ENCODE results near the gene CFP.

The CFP gene

DNA sequence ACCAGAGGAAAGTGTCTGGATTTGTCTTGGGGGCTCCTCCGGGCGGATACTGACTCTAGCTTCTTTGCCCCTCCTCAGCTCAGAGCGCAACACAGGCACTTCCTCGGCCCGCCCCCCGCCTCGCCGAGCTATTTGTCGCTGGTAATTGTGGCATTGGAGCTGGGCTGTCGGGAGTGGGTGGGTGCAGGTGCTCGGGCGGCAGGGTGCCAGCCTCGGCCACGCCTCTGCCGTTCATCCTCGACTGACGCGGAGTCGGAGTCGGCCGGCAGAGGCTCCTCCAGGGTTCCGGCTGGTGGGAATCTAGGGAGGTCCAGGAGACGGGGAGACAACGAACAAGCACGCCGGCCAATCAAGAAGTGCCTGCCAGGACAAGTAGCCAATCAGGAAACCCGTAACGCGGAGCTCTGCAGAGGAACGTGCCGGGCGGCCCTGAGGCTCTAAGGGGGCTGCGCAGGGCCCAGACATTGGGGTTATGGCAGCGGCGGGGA lies 6.1 kb downstream of the CFP start:
- Histone ChIP-seq H3K9me3 (ENCODE audit: insufficient read depth, low read length) (no peaks in the 10 kb centered on the region), H3K27me3 (ENCODE audit: insufficient read depth, insufficient read length) (peaks cover 37% of the 10 kb centered on the region), H3K4me3 (ENCODE audit: insufficient read length, low read depth) (peak overlapping the region; percentile 26), H3K36me3 (ENCODE audit: insufficient read depth, insufficient read length, low read length) (no peaks in the 10 kb centered on the region), H3K4me1 (ENCODE audit: insufficient read depth, insufficient read length) (peaks cover 5% of the 10 kb centered on the region), H3K9ac (ENCODE audit: insufficient read length, low read depth) (no peak overlapping the region)
- TF ChIP-seq ZNF274 (IDR thresholded peaks at IDR 0.05; ENCODE audit: low read depth, low read length), result no peak
- DNase-seq (ENCODE audit: low read depth, low spot score), result peak; percentile 79

DNA sequence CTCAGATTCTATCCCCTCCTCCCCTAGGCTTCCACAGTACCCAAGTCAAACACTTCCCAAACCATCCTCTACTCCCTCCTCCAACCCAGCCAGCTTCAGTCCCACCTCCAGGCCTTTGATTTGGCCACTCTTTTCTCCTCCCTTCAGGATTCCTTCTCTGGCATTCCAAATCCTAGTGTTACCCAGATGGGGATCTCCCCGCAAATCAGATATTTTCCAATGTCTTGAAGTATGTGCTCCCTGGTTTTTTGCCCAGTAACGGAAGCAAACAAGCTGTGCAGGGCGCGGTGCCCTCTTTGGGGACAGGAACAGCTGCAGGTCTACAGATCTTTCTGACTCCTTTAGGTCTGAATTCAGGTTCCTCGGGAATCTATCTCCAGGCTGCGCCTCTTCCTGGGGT lies 7.9 kb downstream of the CFP start:
- Histone ChIP-seq H3K36me3 (ENCODE audit: insufficient read depth, insufficient read length, low read length) (no peaks in the 10 kb centered on the region), H3K9me3 (ENCODE audit: insufficient read depth, low read length) (no peaks in the 10 kb centered on the region), H3K9ac (ENCODE audit: insufficient read length, low read depth) (no peak overlapping the region), H3K4me3 (ENCODE audit: insufficient read length, low read depth) (no peak overlapping the region), H3K27me3 (ENCODE audit: insufficient read depth, insufficient read length) (peaks cover 48% of the 10 kb centered on the region), H3K4me1 (ENCODE audit: insufficient read depth, insufficient read length) (peaks cover 5% of the 10 kb centered on the region)
- TF ChIP-seq ZNF274 (IDR thresholded peaks at IDR 0.05; ENCODE audit: low read depth, low read length) (no peak), SUZ12 (IDR thresholded peaks at IDR 0.05; ENCODE audit: extremely low read depth, insufficient read depth, insufficient read length) (no peak), YY1 (IDR thresholded peaks at IDR 0.05; ENCODE audit: insufficient read depth, insufficient read length) (no peak)
- DNase-seq (ENCODE audit: low read depth, low spot score), result no peak

- Histone ChIP-seq H3K4me1 (ENCODE audit: insufficient read depth, insufficient read length) (peaks cover 5% of the 10 kb centered on the region), H3K36me3 (ENCODE audit: insufficient read depth, insufficient read length, low read length) (no peaks in the 10 kb centered on the region), H3K27me3 (ENCODE audit: insufficient read depth, insufficient read length) (peaks cover 48% of the 10 kb centered on the region), H3K9ac (ENCODE audit: insufficient read length, low read depth) (no peak overlapping the region), H3K9me3 (ENCODE audit: insufficient read depth, low read length) (no peaks in the 10 kb centered on the region), H3K4me3 (ENCODE audit: insufficient read length, low read depth) (no peak overlapping the region)
- TF ChIP-seq SUZ12 (IDR thresholded peaks at IDR 0.05; ENCODE audit: extremely low read depth, insufficient read depth, insufficient read length) (no peak), YY1 (IDR thresholded peaks at IDR 0.05; ENCODE audit: insufficient read depth, insufficient read length) (no peak), ZNF274 (IDR thresholded peaks at IDR 0.05; ENCODE audit: low read depth, low read length) (no peak)
- DNase-seq (ENCODE audit: low read depth, low spot score), result no peak
Measured at GRCh38 chrX:47620303-47620685, 9.4 kb downstream of the CFP start.

- peak within 1 kb of the TSS; percentile 44 for H3K4me3 ChIP-seq (ENCODE audit: insufficient read length, low read depth)
- no peak within 1 kb of the TSS for H3K9ac ChIP-seq (ENCODE audit: insufficient read length, low read depth)
- TF ChIP-seq YY1 (IDR thresholded peaks at IDR 0.05; ENCODE audit: insufficient read depth, insufficient read length), result no peak
- TF ChIP-seq ZNF274 (IDR thresholded peaks at IDR 0.05; ENCODE audit: low read depth, low read length), result no peak
- no peak for TF ChIP-seq SUZ12 (IDR thresholded peaks at IDR 0.05; ENCODE audit: extremely low read depth, insufficient read depth, insufficient read length)
- peaks cover 5% of the 10 kb centered on the region for H3K4me1 ChIP-seq (ENCODE audit: insufficient read depth, insufficient read length)
- DNase-seq (ENCODE audit: low read depth, low spot score), result peak; percentile 74
- H3K36me3 ChIP-seq (ENCODE audit: insufficient read depth, insufficient read length, low read length), result no peaks in the 10 kb centered on the region
- H3K9me3 ChIP-seq (ENCODE audit: insufficient read depth, low read length), result no peaks in the 10 kb centered on the region
- peaks cover 48% of the 10 kb centered on the region for H3K27me3 ChIP-seq (ENCODE audit: insufficient read depth, insufficient read length)
Measured at GRCh38 chrX:47619486-47620302, 10.0 kb downstream of the CFP start, which contains the start of gene SYN1. Gene SYN1 (minus strand): TSS chrX:47619857. CDS start chrX:47619728, 129 bp downstream.

GRCh38 chrX:47618923-47619485 lies 10.7 kb downstream of the CFP start:
- Histone ChIP-seq H3K36me3 (ENCODE audit: insufficient read depth, insufficient read length, low read length) (no peaks in the 10 kb centered on the region), H3K9me3 (ENCODE audit: insufficient read depth, low read length) (no peaks in the 10 kb centered on the region), H3K27me3 (ENCODE audit: insufficient read depth, insufficient read length) (peaks cover 48% of the 10 kb centered on the region), H3K9ac (ENCODE audit: insufficient read length, low read depth) (no peak overlapping the region), H3K4me3 (ENCODE audit: insufficient read length, low read depth) (peak overlapping the region; percentile 44), H3K4me1 (ENCODE audit: insufficient read depth, insufficient read length) (peaks cover 5% of the 10 kb centered on the region)
- no peak for DNase-seq (ENCODE audit: low read depth, low spot score)
- TF ChIP-seq YY1 (IDR thresholded peaks at IDR 0.05; ENCODE audit: insufficient read depth, insufficient read length) (no peak), ZNF274 (IDR thresholded peaks at IDR 0.05; ENCODE audit: low read depth, low read length) (no peak), SUZ12 (IDR thresholded peaks at IDR 0.05; ENCODE audit: extremely low read depth, insufficient read depth, insufficient read length) (no peak)

GRCh38 chrX:47614618-47615017 lies 15.1 kb downstream of the CFP start:
- Histone ChIP-seq H3K27me3 (ENCODE audit: insufficient read depth, insufficient read length) (peaks cover 19% of the 10 kb centered on the region), H3K4me3 (ENCODE audit: insufficient read length, low read depth) (no peak overlapping the region)
- DNase-seq (ENCODE audit: low read depth, low spot score), result no peak

GRCh38 chrX:47613082-47613481 lies 16.6 kb downstream of the CFP start:
- Histone ChIP-seq H3K36me3 (ENCODE audit: insufficient read depth, insufficient read length, low read length) (no peaks in the 10 kb centered on the region), H3K4me3 (ENCODE audit: insufficient read length, low read depth) (no peak overlapping the region), H3K27me3 (ENCODE audit: insufficient read depth, insufficient read length) (peaks cover 6% of the 10 kb centered on the region), H3K9ac (ENCODE audit: insufficient read length, low read depth) (no peak overlapping the region), H3K9me3 (ENCODE audit: insufficient read depth, low read length) (no peaks in the 10 kb centered on the region), H3K4me1 (ENCODE audit: insufficient read depth, insufficient read length) (peaks cover 5% of the 10 kb centered on the region)
- TF ChIP-seq SUZ12 (IDR thresholded peaks at IDR 0.05; ENCODE audit: extremely low read depth, insufficient read depth, insufficient read length) (no peak), YY1 (IDR thresholded peaks at IDR 0.05; ENCODE audit: insufficient read depth, insufficient read length) (no peak), ZNF274 (IDR thresholded peaks at IDR 0.05; ENCODE audit: low read depth, low read length) (no peak)
- no peak for DNase-seq (ENCODE audit: low read depth, low spot score)

More at GRCh38 chrX:47614618-47615017, 15.1 kb downstream of the CFP start:
- H3K36me3 ChIP-seq (ENCODE audit: insufficient read depth, insufficient read length, low read length), result no peaks in the 10 kb centered on the region
- TF ChIP-seq ZNF274 (IDR thresholded peaks at IDR 0.05; ENCODE audit: low read depth, low read length), result no peak
- no peak for TF ChIP-seq SUZ12 (IDR thresholded peaks at IDR 0.05; ENCODE audit: extremely low read depth, insufficient read depth, insufficient read length)
- no peak for TF ChIP-seq YY1 (IDR thresholded peaks at IDR 0.05; ENCODE audit: insufficient read depth, insufficient read length)
- H3K9me3 ChIP-seq (ENCODE audit: insufficient read depth, low read length), result no peaks in the 10 kb centered on the region
- H3K9ac ChIP-seq (ENCODE audit: insufficient read length, low read depth), result no peak overlapping the region
- H3K4me1 ChIP-seq (ENCODE audit: insufficient read depth, insufficient read length), result no peaks in the 10 kb centered on the region

Measured in NT2/D1 (cell line).